GM23338 (cell line): ENCODE data around the gene COBL. TPM values are rescaled to one million over a fixed set of nuclear protein-coding genes. Genes with fewer than 3 reads are reported as not detected.

ENCODE experiments used
- ATAC-seq: fragments of 200-7000 bp; cut with Tn5 transposase; 3 replicates; pipeline ENCODE4 v1.9.1; 2020
- DNase-seq: peaks from one replicate; pipeline ENCODE4 v3.0.0-alpha.2; 2015; ENCODE audit warnings: low spot score
- H2AFZ ChIP-seq: fragments of 200-600 bp; sonication (generic); 2 replicates; pipeline ENCODE4 v1.8.0; 2016; ENCODE audit warnings: antibody characterized with exemption, mild to moderate bottlenecking, moderate library complexity
- H3F3A ChIP-seq: fragments of 200-600 bp; sonication (generic); replicated peaks from 2 replicates; pipeline ENCODE4 v1.8.0; 2017; ENCODE audit warnings: antibody characterized with exemption, mixed run types, low read depth
- H3K27ac ChIP-seq: fragments of 200-600 bp; sonication (generic); 2 replicates; pipeline ENCODE4 v1.6.1; 2016; ENCODE audit warnings: low read depth
- H3K27me3 ChIP-seq: fragments of 200-600 bp; sonication (generic); 2 replicates; pipeline ENCODE4 v1.8.0; 2016; ENCODE audit warnings: mild to moderate bottlenecking, mixed run types, moderate library complexity; ENCODE audit not compliant: insufficient read depth
- H3K36me3 ChIP-seq: fragments of 200-600 bp; sonication (generic); 2 replicates; pipeline ENCODE4 v1.8.0; 2016; ENCODE audit warnings: mild to moderate bottlenecking; ENCODE audit not compliant: insufficient read depth
- H3K4me1 ChIP-seq: fragments of 200-600 bp; sonication (generic); 2 replicates; pipeline ENCODE4 v1.8.0; 2016; ENCODE audit warnings: mild to moderate bottlenecking, moderate library complexity; ENCODE audit not compliant: insufficient read depth
- H3K4me2 ChIP-seq: fragments of 200-600 bp; sonication (generic); 2 replicates; pipeline ENCODE4 v1.7.1; 2017; ENCODE audit warnings: mixed run types
- H3K4me3 ChIP-seq: fragments of 200-600 bp; sonication (generic); 2 replicates; pipeline ENCODE4 v1.6.1; 2016; ENCODE audit warnings: mixed run types
- H3K79me2 ChIP-seq: fragments of 200-600 bp; sonication (generic); replicated peaks from 2 replicates; pipeline ENCODE4 v1.8.0; 2017; ENCODE audit warnings: mild to moderate bottlenecking; ENCODE audit not compliant: insufficient read depth
- H3K9me2 ChIP-seq: fragments of 200-600 bp; sonication (generic); 2 replicates; pipeline ENCODE4 v1.8.0; 2017; ENCODE audit not compliant: insufficient read depth
- H4K20me1 ChIP-seq: fragments of 200-600 bp; sonication (generic); replicated peaks from 2 replicates; pipeline ENCODE4 v1.8.0; 2017; ENCODE audit warnings: mild to moderate bottlenecking; ENCODE audit not compliant: insufficient read depth
- H3K27ac Mint-ChIP-seq: 2 replicates; pipeline ENCODE4 v1.8.0; 2020; ENCODE audit warnings: inconsistent platforms, mild to moderate bottlenecking, moderate library complexity, mixed read lengths
- H3K27me3 Mint-ChIP-seq: 3 replicates; pipeline ENCODE4 v1.8.0; 2022; ENCODE audit warnings: low read depth, mild to moderate bottlenecking, moderate library complexity, mixed read lengths, inconsistent platforms; ENCODE audit not compliant: insufficient read depth, poor library complexity
- H3K36me3 Mint-ChIP-seq: 3 replicates; pipeline ENCODE4 v1.8.0; 2021; ENCODE audit warnings: low read depth, mild to moderate bottlenecking, inconsistent platforms, moderate library complexity, mixed read lengths
- H3K4me1 Mint-ChIP-seq: 3 replicates; pipeline ENCODE4 v1.8.0; 2020; ENCODE audit warnings: mild to moderate bottlenecking, inconsistent platforms, mixed read lengths
- H3K4me3 Mint-ChIP-seq: 3 replicates; pipeline ENCODE4 v1.8.0; 2021; ENCODE audit warnings: moderate library complexity, mild to moderate bottlenecking, inconsistent platforms, mixed read lengths
- H3K9me3 Mint-ChIP-seq: 3 replicates; pipeline ENCODE4 v1.8.0; 2020; ENCODE audit warnings: moderate library complexity, mild to moderate bottlenecking, inconsistent platforms, mixed read lengths
- CREB1 ChIP-seq: fragments of 250-450 bp; sonication (Bioruptor Pico); IDR thresholded peaks from 2 replicates; pipeline ENCODE4 v1.5.0; 2020; ENCODE audit warnings: low read depth, mild to moderate bottlenecking, moderate library complexity
- CTCF ChIP-seq, 2 experiments: fragments of 200-600 bp in 1 of 2; sonication (generic) in 1 of 2; conservative IDR thresholded peaks; 2 replicates each; pipeline versions ENCODE4 v1.5.1 to v1.6.1; 2016 to 2017; ENCODE audit warnings: antibody characterized with exemption in 2 of 2, low read depth in 2 of 2, mild to moderate bottlenecking in 2 of 2, moderate library complexity in 1 of 2
- ETS1 ChIP-seq: IDR thresholded peaks from 2 replicates; pipeline ENCODE4 v1.6.1; 2016; ENCODE audit warnings: antibody characterized with exemption
- EZH2 ChIP-seq: fragments of 200-600 bp; sonication (generic); IDR thresholded peaks from one replicate; pipeline ENCODE4 v1.8.0; 2017; ENCODE audit warnings: antibody characterized with exemption, mild to moderate bottlenecking, low read depth; ENCODE audit not compliant: unreplicated experiment
- EZH2phosphoT487 ChIP-seq: fragments of 200-600 bp; sonication (generic); IDR thresholded peaks from one replicate; pipeline ENCODE4 v1.8.1; 2018; ENCODE audit warnings: antibody characterized with exemption; ENCODE audit not compliant: unreplicated experiment
- JUNB ChIP-seq: IDR thresholded peaks from one replicate; pipeline ENCODE4 v1.6.1; 2016; ENCODE audit warnings: antibody characterized with exemption; ENCODE audit not compliant: unreplicated experiment
- NANOG ChIP-seq: IDR thresholded peaks from 2 replicates; pipeline ENCODE4 v1.6.1; 2016; ENCODE audit warnings: antibody characterized with exemption, borderline replicate concordance
- POLR2AphosphoS5 ChIP-seq: IDR thresholded peaks from 2 replicates; pipeline ENCODE4 v1.6.1; 2016; ENCODE audit warnings: antibody characterized with exemption, low read depth
- REST ChIP-seq: IDR thresholded peaks from one replicate; pipeline ENCODE4 v1.6.1; 2018; ENCODE audit warnings: antibody characterized with exemption; ENCODE audit not compliant: unreplicated experiment
- STAT1 ChIP-seq: IDR thresholded peaks from one replicate; pipeline ENCODE4 v1.6.1; 2016; ENCODE audit warnings: antibody characterized with exemption; ENCODE audit not compliant: unreplicated experiment
- ZNF114 ChIP-seq: fragments of 250-450 bp; sonication (Bioruptor Pico); IDR thresholded peaks from 2 replicates; pipeline ENCODE4 v1.5.0; 2020; ENCODE audit warnings: mild to moderate bottlenecking, moderate library complexity
- ZNF331 ChIP-seq: fragments of 250-450 bp; sonication (Bioruptor Pico); IDR thresholded peaks from 2 replicates; pipeline ENCODE4 v1.5.0; 2020; ENCODE audit warnings: low read depth, mild to moderate bottlenecking, moderate library complexity
- ZNF462 ChIP-seq: fragments of 250-450 bp; sonication (Bioruptor Pico); IDR thresholded peaks from 2 replicates; pipeline ENCODE4 v1.5.0; 2020; ENCODE audit warnings: mild to moderate bottlenecking, moderate library complexity
- polyA plus RNA-seq: library from polyadenylated mRNA; unstranded; fragments of >200 nt; fragmentation: Nextera tagmentation; extraction: Ambion mirVana; gene quantifications from 2 replicates; pipeline ENCODE4 v1.2.1, GENCODE V29; 2016
- total RNA-seq: library from RNA; depleted of rRNA; stranded (reverse); fragments of >200 nt; shearing (Covaris generic); gene quantifications from 2 replicates; pipeline ENCODE4 v1.2.3, GENCODE V29; 2014

Gene COBL
- total and polyA plus RNA-seq, 2 experiments from 2014 or later = 18.3 to 51.9 TPM

GRCh38 chr7:51007551-51008505 lies 308.8 kb downstream of the COBL start:
- Histone ChIP-seq H2AFZ (no peak overlapping the region), H4K20me1 (no peaks in the 10 kb centered on the region), H3F3A (no peaks in the 10 kb centered on the region), H3K4me3 (no peak overlapping the region), H3K27ac (no peak overlapping the region), H3K79me2 (no peaks in the 10 kb centered on the region), H3K36me3 (no peaks in the 10 kb centered on the region), H3K4me1 (no peaks in the 10 kb centered on the region), H3K9me2 (peaks cover 7% of the 10 kb centered on the region; the same call in 1 of the 2 replicates), H3K27me3 (no peaks in the 10 kb centered on the region), H3K4me2 (no peak overlapping the region)
- no peaks in the 10 kb centered on the region for H3K9me3 Mint-ChIP-seq
- peaks cover 2% of the 10 kb centered on the region for H3K27me3 Mint-ChIP-seq
- H3K4me1 Mint-ChIP-seq = no peaks in the 10 kb centered on the region
- DNase-seq (no peak), ATAC-seq (no peak)
- TF ChIP-seq NANOG = no peak
- TF ChIP-seq EZH2phosphoT487 = no peak
- no peak for TF ChIP-seq CREB1 (CRISPR knock-in tag)
- TF ChIP-seq EZH2 = no peak
- no peak for TF ChIP-seq ZNF114 (CRISPR knock-in tag)
- no peak for TF ChIP-seq REST
- TF ChIP-seq ETS1 = no peak
- TF ChIP-seq STAT1 = no peak
- TF ChIP-seq JUNB = no peak
- TF ChIP-seq CTCF (conservative IDR thresholded peaks at IDR 0.05; ENCODE audit: low read depth in 2 of 2) = no peak
- TF ChIP-seq ZNF331 (CRISPR knock-in tag) = no peak
- TF ChIP-seq ZNF462 = no peak
- no peak for TF ChIP-seq POLR2AphosphoS5
- H3K27ac Mint-ChIP-seq = no peak overlapping the region
- no peak overlapping the region for H3K4me3 Mint-ChIP-seq
- H3K36me3 Mint-ChIP-seq = no peaks in the 10 kb centered on the region; the same call in 2 of the 3 replicates
